Ovary (tissue), 3 donors: ENCODE measurements around the gene TCEANC2.

Experiments used
- EP300 ChIP-seq: sonication (generic); formaldehyde crosslinking; IDR thresholded peaks from one replicate; pipeline ENCODE4 v1.6.1; 2017; ENCODE audit warnings: antibody characterized with exemption
- POLR2A ChIP-seq: fragments of 450-650 bp; IDR thresholded peaks from one replicate; pipeline ENCODE4 v1.6.1; 2017; ENCODE audit warnings: antibody characterized with exemption, mild to moderate bottlenecking, moderate library complexity
- TF ChIP-seq, protein P1 (sequence below), 3 donors: fragments of 450-650 bp in 2 of 3; fragments of 200-600 bp in 1 of 3; IDR thresholded peaks; one replicate each; pipeline versions ENCODE4 v1.5.1 to v1.8.0; 2016 to 2022; ENCODE audit warnings: antibody characterized with exemption in 3 of 3, mild to moderate bottlenecking in 1 of 3
- donor health status: DM: no; HTN: no; CAD: no.

DNA sequence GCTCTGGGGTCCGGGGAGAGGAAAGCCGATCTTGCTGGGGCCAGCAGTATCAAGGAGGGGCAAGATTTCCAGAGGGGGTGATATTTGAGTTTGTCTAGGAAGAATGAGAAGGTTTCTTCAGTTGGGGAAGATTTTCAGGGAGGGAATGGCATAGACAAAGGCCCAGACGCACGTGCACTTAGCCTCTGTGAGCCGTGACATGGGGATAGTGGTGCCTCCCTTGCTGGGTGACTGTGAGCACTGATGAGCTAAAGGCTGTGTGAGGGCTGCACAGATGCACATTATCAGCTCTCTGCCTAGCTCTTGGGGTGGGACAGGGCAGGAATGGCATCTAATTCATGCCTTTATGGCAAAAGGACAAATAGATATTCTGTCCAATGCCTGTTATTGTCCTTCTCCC, 97.6 kb downstream of the TCEANC2 start:
- TF ChIP-seq, protein P1, sequence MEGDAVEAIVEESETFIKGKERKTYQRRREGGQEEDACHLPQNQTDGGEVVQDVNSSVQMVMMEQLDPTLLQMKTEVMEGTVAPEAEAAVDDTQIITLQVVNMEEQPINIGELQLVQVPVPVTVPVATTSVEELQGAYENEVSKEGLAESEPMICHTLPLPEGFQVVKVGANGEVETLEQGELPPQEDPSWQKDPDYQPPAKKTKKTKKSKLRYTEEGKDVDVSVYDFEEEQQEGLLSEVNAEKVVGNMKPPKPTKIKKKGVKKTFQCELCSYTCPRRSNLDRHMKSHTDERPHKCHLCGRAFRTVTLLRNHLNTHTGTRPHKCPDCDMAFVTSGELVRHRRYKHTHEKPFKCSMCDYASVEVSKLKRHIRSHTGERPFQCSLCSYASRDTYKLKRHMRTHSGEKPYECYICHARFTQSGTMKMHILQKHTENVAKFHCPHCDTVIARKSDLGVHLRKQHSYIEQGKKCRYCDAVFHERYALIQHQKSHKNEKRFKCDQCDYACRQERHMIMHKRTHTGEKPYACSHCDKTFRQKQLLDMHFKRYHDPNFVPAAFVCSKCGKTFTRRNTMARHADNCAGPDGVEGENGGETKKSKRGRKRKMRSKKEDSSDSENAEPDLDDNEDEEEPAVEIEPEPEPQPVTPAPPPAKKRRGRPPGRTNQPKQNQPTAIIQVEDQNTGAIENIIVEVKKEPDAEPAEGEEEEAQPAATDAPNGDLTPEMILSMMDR (IDR thresholded peaks at IDR 0.05), result no peak
- TF ChIP-seq POLR2A, result no peak
- no peak for TF ChIP-seq EP300
